Calu3 (cell line): ENCODE data around the gene DOCK3. TPM values are rescaled to one million over a fixed set of nuclear protein-coding genes. Genes with fewer than 3 reads are reported as not detected.

Experiments used
- BruUV-seq: library from RNA; stranded (reverse); fragments of 400-500 nt; replicated peaks from 2 replicates; lab custom pipeline; 2021; lab: Mats Ljungman, UMichigan
- CTCF ChIA-PET: fragments of 300-600 bp; sonication (Branson Sonifier 250); formaldehyde crosslinking; loops from one replicate; lab custom pipeline; 2022; ENCODE audit warnings: antibody characterized with exemption; lab: Charles Lee
- DNase-seq: peaks from one replicate; pipeline ENCODE4 v3.0.0; 2022
- H3K27ac Mint-ChIP-seq: one replicate; pipeline ENCODE4 v1.8.0; 2022; ENCODE audit warnings: mixed read lengths; ENCODE audit not compliant: unreplicated experiment
- H3K27me3 Mint-ChIP-seq: one replicate; pipeline ENCODE4 v1.8.0; 2022; ENCODE audit warnings: mixed read lengths; ENCODE audit not compliant: unreplicated experiment
- H3K36me3 Mint-ChIP-seq: one replicate; pipeline ENCODE4 v1.8.0; 2022; ENCODE audit warnings: mild to moderate bottlenecking, moderate library complexity, mixed read lengths; ENCODE audit not compliant: insufficient read depth, unreplicated experiment
- H3K4me1 Mint-ChIP-seq: one replicate; pipeline ENCODE4 v1.8.0; 2022; ENCODE audit warnings: mild to moderate bottlenecking, low read depth, mixed read lengths; ENCODE audit not compliant: unreplicated experiment
- H3K4me3 Mint-ChIP-seq: one replicate; pipeline ENCODE4 v1.8.0; 2022; ENCODE audit warnings: mild to moderate bottlenecking, low read depth, moderate library complexity, mixed read lengths; ENCODE audit not compliant: unreplicated experiment
- H3K9me3 Mint-ChIP-seq: one replicate; pipeline ENCODE4 v1.8.0; 2022; ENCODE audit warnings: low read depth, mixed read lengths; ENCODE audit not compliant: unreplicated experiment
- CTCF ChIP-seq: fragments of 200-600 bp; IDR thresholded peaks from one replicate; pipeline ENCODE4 v1.8.0; 2022; ENCODE audit warnings: antibody characterized with exemption; ENCODE audit not compliant: unreplicated experiment
- intact Hi-C: fragments of 100-400 bp; cut with micrococcal nuclease; formaldehyde crosslinking; loops from one replicate; pipeline ENCODE4 v1.10.0; 2022; ENCODE audit not compliant: unreplicated experiment
- total RNA-seq: library from RNA; stranded (reverse); gene quantifications from 2 replicates; pipeline ENCODE4 v1.2.3, GENCODE V29; 2022

DOCK3 gene
- total RNA-seq, 1 experiment from 2014 or later, result 0.19 TPM

GRCh38 chr3:51100536-51100851 is 425.8 kb downstream of the DOCK3 start:
- Mint-ChIP-seq H3K27ac (no peak overlapping the region), H3K4me3 (no peak overlapping the region), H3K36me3 (no peaks in the 10 kb centered on the region), H3K9me3 (no peaks in the 10 kb centered on the region), H3K4me1 (no peaks in the 10 kb centered on the region), H3K27me3 (peaks cover 53% of the 10 kb centered on the region)
- DNase-seq, result no peak
- no peak for TF ChIP-seq CTCF
- intact Hi-C loops, result loop anchor here (1.0 to 10.0 kb wide), 4 partner anchors 84 to 484 kb away; partner anchors contain the start of gene MAPKAPK3
- BruUV-seq, result no TSS peak
- CTCF ChIA-PET, result interaction anchor here (0.7 to 1.4 kb wide), 8 partner anchors 9 to 484 kb away, joined by 3 to 36 read pairs (median 8); partner anchors contain the start of genes MANF and MAPKAPK3

DNA sequence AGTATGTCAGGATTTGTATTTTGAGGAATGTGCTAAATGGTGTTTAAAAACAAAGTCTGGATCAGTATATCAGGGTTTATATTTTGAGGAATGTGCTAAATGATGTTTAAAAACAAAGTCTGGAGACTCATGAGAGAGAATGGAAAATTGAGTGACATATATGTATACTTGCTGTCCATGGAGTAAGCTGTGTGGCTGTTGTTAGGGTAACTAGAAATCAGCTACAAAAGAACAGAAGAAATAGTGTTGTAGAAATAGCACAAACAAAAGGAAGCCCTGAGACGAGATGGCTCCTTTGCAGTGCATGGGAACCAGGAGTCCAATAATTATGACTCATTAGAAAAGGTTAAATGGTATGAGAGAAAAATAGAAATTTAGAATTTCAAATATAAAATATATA is 427.7 kb downstream of the DOCK3 start:
- no TSS peak for BruUV-seq
- Mint-ChIP-seq H3K27me3 (peaks cover 56% of the 10 kb centered on the region), H3K9me3 (no peaks in the 10 kb centered on the region), H3K4me1 (no peaks in the 10 kb centered on the region), H3K27ac (no peak overlapping the region), H3K4me3 (no peak overlapping the region), H3K36me3 (no peaks in the 10 kb centered on the region)
- intact Hi-C loops, result loop anchor here (5.0 to 10.0 kb wide), 2 partner anchors 82 to 130 kb away; no protein-coding TSS in a partner anchor
- no peak for TF ChIP-seq CTCF
- CTCF ChIA-PET, result interaction anchor here (1.0 kb wide), 1 partner anchor 270 kb away, joined by 3 read pairs; no protein-coding TSS in a partner anchor
- DNase-seq, result no peak

DNA sequence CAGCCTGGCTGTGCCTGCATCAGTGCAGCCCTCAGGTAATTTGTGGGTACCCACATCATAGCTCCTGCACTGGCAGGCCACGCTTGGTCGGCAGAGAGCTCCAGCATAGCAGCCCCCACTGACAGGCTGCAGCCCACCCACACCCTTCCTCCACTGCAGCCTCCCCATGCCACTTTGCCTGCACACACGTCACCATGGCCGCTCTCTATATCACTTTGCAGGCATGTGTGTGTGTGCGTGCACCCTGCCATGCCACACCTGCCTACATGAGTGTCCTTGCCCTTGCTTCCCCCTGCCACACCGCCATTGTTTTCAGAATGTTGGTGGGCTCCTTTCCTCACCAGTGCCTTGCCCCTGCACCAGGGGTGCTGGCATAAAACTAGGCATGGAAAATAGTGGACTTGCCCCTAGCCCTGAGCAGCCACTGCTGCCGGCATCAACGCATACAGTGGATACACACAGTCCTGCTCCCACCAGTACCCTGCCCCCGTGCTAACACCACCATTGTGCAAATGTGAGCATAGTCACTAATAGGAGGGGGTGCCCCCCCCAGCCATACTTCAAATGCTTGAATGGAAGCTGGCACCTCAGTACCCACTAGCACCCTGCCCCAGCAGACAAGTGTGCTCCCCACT is 431.6 kb downstream of the DOCK3 start:
- Mint-ChIP-seq H3K27ac (no peak overlapping the region), H3K27me3 (peaks cover 95% of the 10 kb centered on the region), H3K9me3 (no peaks in the 10 kb centered on the region), H3K36me3 (no peaks in the 10 kb centered on the region), H3K4me1 (no peaks in the 10 kb centered on the region), H3K4me3 (no peak overlapping the region)
- DNase-seq, result no peak
- TF ChIP-seq CTCF, result no peak
- CTCF ChIA-PET, result no interaction called here
- intact Hi-C loops, result loop anchor here (10.0 kb wide), 1 partner anchor 78 kb away; no protein-coding TSS in a partner anchor
- no TSS peak for BruUV-seq

DNA sequence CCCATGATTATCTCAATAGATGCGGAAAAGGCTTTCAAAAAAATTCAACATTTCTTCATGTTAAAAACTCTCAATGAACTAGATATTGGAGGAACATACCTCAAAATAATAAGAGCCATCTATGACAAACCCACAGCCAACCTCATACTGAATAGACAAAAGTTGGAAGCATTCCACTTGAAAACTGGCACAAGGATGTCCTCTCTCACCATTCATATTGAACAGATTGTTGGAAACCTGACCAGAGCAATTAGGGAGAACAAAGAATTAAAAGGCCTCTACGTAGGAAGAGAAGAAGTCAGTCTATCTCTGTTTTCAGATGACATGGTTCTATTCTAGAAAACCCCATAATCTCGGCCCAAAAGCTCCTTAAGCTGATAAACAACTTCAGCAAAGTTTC is 435.9 kb downstream of the DOCK3 start:
- TF ChIP-seq CTCF, result no peak
- no TSS peak for BruUV-seq
- intact Hi-C loops, result no loop called here
- no peak overlapping the region for H3K27ac Mint-ChIP-seq
- no peaks in the 10 kb centered on the region for H3K4me1 Mint-ChIP-seq
- peaks cover 57% of the 10 kb centered on the region for H3K27me3 Mint-ChIP-seq
- H3K9me3 Mint-ChIP-seq, result no peaks in the 10 kb centered on the region
- no peaks in the 10 kb centered on the region for H3K36me3 Mint-ChIP-seq
- CTCF ChIA-PET, result interaction anchor here (1.4 kb wide), 1 partner anchor 10 kb away, joined by 7 read pairs; no protein-coding TSS in a partner anchor
- DNase-seq, result no peak
- no peak overlapping the region for H3K4me3 Mint-ChIP-seq
